Fibroblast of pulmonary artery (primary cell): Measurements from ENCODE around the gene GPR148.

Experiments
- DNase-seq: peaks from one replicate; pipeline ENCODE4 v3.0.0-alpha.2; 2010; ENCODE audit warnings: low read depth
- H3K4me3 ChIP-seq: replicated peaks from 2 replicates; pipeline ENCODE4 v1.5.1; 2011; ENCODE audit warnings: low read depth, mild to moderate bottlenecking, control low read depth, low read length, moderate library complexity
- TF ChIP-seq, protein P1 (sequence below): IDR thresholded peaks from 2 replicates; pipeline ENCODE4 v1.5.1; 2011; ENCODE audit warnings: mild to moderate bottlenecking, control low read depth, low read length, inconsistent platforms; ENCODE audit errors: missing control alignments

GPR148 gene

DNA sequence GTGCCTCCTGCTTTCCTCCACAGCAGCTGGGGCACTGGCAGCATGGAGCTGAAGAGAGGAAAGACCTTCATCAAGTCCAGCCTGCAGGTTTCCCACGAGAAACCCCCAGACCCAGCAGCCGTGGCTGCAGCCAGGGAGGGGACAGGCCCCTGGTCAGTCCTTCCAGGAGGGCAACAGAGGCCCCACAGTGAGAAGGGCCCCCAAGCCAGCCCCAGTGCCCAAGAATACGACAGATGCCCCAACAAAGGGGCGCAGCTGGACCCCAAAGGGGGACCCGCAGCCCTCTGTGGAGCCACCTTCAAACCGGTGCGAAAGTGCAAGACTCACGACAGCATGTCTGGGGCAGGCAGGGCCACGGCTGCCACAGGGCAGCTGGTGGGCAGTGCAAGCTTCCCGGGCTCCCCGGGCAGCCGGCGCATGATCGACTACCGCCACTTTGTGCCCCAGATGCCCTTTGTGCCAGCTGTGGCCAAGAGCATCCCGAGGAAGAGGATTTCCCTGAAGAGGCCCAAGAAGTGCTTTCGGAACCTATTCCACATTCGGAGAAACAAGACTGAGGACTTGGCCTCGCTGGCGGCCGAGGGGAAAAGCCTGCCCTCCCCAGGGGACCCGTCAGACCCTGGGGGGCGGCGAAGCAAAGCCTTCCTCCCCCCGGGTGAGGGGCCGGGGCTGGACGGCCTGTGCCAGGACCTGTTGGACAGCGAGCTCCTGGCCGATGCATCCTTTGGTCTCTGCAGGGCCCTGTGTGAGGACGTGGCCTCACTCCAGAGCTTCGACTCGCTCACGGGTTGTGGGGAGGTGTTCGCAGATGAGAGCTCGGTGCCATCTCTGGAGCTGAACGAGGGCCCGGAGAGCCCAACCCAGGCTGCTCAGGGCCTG is 33.4 kb downstream of the GPR148 start:
- TF ChIP-seq, protein P1, sequence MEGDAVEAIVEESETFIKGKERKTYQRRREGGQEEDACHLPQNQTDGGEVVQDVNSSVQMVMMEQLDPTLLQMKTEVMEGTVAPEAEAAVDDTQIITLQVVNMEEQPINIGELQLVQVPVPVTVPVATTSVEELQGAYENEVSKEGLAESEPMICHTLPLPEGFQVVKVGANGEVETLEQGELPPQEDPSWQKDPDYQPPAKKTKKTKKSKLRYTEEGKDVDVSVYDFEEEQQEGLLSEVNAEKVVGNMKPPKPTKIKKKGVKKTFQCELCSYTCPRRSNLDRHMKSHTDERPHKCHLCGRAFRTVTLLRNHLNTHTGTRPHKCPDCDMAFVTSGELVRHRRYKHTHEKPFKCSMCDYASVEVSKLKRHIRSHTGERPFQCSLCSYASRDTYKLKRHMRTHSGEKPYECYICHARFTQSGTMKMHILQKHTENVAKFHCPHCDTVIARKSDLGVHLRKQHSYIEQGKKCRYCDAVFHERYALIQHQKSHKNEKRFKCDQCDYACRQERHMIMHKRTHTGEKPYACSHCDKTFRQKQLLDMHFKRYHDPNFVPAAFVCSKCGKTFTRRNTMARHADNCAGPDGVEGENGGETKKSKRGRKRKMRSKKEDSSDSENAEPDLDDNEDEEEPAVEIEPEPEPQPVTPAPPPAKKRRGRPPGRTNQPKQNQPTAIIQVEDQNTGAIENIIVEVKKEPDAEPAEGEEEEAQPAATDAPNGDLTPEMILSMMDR, result no peak
- no peak overlapping the region for H3K4me3 ChIP-seq
- DNase-seq, result no peak

DNA sequence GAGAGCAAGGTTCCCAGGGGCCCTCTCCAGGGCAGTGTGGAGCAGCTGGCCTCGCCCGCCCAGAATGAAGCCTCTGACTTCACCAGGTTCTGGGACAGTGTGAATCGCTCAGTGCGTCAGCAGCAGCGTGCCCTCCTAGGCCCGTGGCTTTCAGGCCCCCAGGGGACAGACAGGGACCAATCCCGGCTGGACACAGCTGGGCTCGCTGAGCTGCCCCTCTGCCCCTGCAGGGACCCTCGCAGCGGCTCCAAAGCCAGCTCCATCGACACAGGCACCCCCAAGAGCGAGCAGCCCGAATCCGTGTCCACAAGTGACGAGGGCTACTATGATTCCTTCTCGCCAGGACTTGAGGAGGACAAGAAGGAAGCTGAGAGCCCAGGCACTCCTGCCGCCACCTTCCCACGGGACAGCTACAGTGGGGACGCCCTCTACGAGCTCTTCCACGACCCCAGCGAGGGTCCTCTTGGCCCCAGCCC is 34.1 kb downstream of the GPR148 start:
- no peak for DNase-seq
- TF ChIP-seq, protein P1, result no peak
- H3K4me3 ChIP-seq, result no peak overlapping the region

DNA sequence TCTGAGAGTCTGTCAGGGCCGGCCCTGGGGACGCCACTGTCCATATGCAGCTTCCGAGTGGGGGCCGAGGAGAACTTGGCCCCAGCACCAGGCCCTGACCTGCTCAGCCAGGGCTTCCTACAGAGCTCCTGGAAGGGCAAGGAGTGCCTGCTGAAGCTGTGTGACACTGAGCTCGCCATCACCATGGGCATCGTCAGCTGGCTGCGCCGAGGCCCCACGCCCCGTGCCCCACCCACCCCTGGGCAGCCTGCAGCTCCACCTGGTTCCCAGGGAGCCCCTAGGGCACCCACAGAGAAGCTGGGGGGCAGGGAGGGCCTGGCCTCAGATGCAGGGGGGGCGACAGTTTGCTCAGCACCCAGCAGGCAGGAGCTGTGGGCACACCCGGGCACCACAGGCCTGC is 34.5 kb downstream of the GPR148 start:
- no peak overlapping the region for H3K4me3 ChIP-seq
- TF ChIP-seq, protein P1, result no peak
- DNase-seq, result no peak

DNA sequence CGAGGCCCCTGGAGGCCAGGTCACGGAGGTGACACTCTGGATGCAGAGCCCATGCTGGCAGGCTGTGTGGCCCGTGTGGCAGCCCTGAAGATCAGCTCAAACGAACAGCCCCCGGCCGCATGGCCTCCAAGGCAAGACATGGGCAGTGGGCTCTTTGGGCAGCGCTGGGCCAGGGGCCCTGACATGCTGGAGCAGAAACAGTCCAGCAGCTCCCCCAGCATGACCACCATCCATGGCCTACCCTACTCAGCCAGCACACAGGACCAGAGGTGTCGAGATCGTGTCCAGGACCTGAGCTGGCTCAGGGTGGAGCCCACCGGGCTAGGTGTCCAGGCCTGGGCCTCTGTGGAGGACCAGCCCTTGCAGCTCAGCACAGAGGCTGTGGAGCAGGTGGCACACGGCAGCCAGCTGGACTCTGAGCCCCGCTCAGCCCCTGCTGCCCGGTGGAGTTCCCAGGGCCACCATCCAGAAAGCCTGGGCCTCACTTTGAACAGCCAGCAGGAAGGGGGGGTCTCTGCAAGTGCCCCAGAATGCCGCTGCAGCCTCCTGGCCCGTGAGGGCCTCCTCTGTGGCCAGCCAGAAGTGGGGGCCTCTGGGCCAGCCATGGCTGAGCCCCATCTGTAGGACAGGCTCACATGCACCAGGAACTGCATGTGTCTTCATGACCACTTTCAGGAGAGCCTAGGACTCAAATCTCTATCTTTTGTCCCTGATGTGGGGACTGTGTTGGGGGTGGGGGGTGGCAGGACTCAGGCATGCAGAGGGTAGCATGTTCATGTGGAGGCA is 35.4 kb downstream of the GPR148 start:
- TF ChIP-seq, protein P1, result no peak
- H3K4me3 ChIP-seq, result no peak overlapping the region
- DNase-seq, result no peak

DNA sequence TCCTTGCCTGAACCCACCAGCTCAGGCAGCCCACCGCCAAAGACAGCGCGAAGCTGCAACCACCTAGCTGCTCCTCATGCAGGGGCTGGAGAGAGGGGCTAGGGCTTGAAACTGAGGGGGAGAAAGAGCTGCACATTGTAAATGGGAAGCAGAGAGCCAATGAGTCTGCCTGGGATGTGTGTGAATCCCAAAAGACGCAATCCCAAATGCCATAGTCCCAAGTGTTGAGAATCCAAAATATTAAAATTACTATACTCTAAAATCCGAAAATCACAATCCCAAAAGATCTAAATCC is 35.9 kb downstream of the GPR148 start:
- no peak for DNase-seq
- TF ChIP-seq, protein P1, result no peak
- H3K4me3 ChIP-seq, result no peak overlapping the region

DNA sequence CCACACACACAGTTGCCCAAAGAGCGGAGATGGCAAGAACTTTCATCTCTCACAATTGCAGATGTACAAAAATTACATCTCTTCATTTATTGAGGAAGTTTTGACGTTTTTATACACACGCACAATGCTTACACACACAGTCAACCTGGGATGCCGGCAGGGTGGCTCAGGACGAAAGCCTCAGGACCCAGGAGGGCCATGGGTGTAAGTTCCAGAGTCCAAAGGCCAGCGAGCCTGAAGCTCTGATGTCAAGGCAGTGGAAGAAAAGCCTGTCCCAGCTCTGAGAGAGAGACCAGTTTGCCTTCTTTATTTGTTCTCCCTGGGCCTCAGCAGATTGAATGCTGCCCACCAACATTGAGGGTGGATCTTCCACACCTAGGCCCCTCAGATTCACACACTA is 36.6 kb downstream of the GPR148 start:
- no peak for DNase-seq
- H3K4me3 ChIP-seq, result no peak overlapping the region
- TF ChIP-seq, protein P1, result no peak
